ENCODE results near the gene TMEM40.

The TMEM40 gene

GRCh38 chr3:12758025-12758781 lies 856 bp downstream of the TMEM40 start:
- DNase-seq (no peak), ATAC-seq (ENCODE audit: insufficient read depth, low read depth) (no peak)
- Histone ChIP-seq H3K4me3 (ENCODE audit: low read depth in 1 of 2, low read length in 2 of 2) (no peak overlapping the region), H3K4me2 (ENCODE audit: insufficient read depth, low read length) (no peak overlapping the region), H3K9ac (ENCODE audit: low read depth, low read length) (no peak overlapping the region), H3K27ac (ENCODE audit: low read length) (no peak overlapping the region), H2AFZ (ENCODE audit: low read depth, low read length) (no peak overlapping the region), H4K20me1 (ENCODE audit: insufficient read depth, low read length) (no peaks in the 10 kb centered on the region), H3K36me3 (ENCODE audit: insufficient read depth, low read length) (no peaks in the 10 kb centered on the region), H3K4me1 (ENCODE audit: insufficient read depth, low read length) (no peaks in the 10 kb centered on the region), H3K27me3 (ENCODE audit: insufficient read depth, low read length, poor library complexity) (no peaks in the 10 kb centered on the region), H3K79me2 (ENCODE audit: insufficient read depth, low read length) (no peaks in the 10 kb centered on the region), H3K9me3 (ENCODE audit: insufficient read depth, low read length, severe bottlenecking) (no peaks in the 10 kb centered on the region)
- TF ChIP-seq, protein P1, sequence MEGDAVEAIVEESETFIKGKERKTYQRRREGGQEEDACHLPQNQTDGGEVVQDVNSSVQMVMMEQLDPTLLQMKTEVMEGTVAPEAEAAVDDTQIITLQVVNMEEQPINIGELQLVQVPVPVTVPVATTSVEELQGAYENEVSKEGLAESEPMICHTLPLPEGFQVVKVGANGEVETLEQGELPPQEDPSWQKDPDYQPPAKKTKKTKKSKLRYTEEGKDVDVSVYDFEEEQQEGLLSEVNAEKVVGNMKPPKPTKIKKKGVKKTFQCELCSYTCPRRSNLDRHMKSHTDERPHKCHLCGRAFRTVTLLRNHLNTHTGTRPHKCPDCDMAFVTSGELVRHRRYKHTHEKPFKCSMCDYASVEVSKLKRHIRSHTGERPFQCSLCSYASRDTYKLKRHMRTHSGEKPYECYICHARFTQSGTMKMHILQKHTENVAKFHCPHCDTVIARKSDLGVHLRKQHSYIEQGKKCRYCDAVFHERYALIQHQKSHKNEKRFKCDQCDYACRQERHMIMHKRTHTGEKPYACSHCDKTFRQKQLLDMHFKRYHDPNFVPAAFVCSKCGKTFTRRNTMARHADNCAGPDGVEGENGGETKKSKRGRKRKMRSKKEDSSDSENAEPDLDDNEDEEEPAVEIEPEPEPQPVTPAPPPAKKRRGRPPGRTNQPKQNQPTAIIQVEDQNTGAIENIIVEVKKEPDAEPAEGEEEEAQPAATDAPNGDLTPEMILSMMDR (IDR thresholded peaks at IDR 0.05; ENCODE audit: borderline replicate concordance, extremely low read depth, low read length, poor library complexity, severe bottlenecking), result no peak
- TF ChIP-seq EZH2 (IDR thresholded peaks at IDR 0.05; ENCODE audit: borderline replicate concordance, low read depth, low read length, severe bottlenecking), result no peak

DNA sequence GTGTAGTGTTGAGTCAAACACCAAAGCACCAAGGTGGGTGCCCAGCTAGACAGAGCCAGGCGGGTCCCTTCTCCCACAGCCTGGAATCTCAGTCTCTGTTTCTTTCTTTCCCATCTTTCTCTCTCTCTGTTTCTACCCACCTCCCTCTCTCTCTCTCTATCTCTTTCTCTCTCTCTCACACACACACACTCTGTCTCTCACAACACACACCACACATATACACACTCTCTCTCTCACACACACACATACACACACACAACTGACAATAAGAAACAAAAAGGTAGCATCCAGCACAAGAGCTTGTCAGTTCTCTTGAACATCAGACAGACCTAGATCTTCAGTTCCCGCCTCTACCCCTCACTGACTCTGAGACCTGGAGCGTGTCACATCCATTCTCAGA lies 2.4 kb downstream of the TMEM40 start:
- TF ChIP-seq, protein P1 (IDR thresholded peaks at IDR 0.05; ENCODE audit: borderline replicate concordance, extremely low read depth, low read length, poor library complexity, severe bottlenecking), result no peak
- TF ChIP-seq EZH2 (IDR thresholded peaks at IDR 0.05; ENCODE audit: borderline replicate concordance, low read depth, low read length, severe bottlenecking), result no peak

DNA sequence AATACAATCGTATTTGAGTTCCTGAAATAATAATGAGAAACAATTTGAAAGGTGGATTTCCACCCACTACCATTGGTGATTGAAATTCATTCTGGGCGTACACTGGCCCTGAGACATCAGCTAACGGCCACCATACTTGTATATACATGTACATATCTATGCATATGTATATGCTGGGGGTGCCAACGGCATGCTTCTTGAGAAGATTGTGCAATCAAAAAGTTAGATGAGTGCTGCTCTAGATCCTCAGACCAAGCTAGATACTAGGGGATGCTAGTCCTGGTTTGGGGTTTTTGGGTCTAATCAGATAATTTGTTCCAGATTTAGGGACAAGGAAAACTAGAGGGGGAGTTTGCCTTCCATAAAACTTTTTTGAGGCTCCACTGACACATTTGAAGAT lies 2.9 kb downstream of the TMEM40 start:
- Histone ChIP-seq H3K4me2 (ENCODE audit: insufficient read depth, low read length) (no peak overlapping the region), H3K4me3 (ENCODE audit: low read depth in 1 of 2, low read length in 2 of 2) (no peak overlapping the region), H4K20me1 (ENCODE audit: insufficient read depth, low read length) (no peaks in the 10 kb centered on the region), H3K79me2 (ENCODE audit: insufficient read depth, low read length) (no peaks in the 10 kb centered on the region), H3K27ac (ENCODE audit: low read length) (no peak overlapping the region), H2AFZ (ENCODE audit: low read depth, low read length) (no peak overlapping the region), H3K36me3 (ENCODE audit: insufficient read depth, low read length) (no peaks in the 10 kb centered on the region), H3K9ac (ENCODE audit: low read depth, low read length) (no peak overlapping the region), H3K9me3 (ENCODE audit: insufficient read depth, low read length, severe bottlenecking) (no peaks in the 10 kb centered on the region), H3K4me1 (ENCODE audit: insufficient read depth, low read length) (no peaks in the 10 kb centered on the region), H3K27me3 (ENCODE audit: insufficient read depth, low read length, poor library complexity) (no peaks in the 10 kb centered on the region)
- DNase-seq, result no peak
- no peak for TF ChIP-seq EZH2 (IDR thresholded peaks at IDR 0.05; ENCODE audit: borderline replicate concordance, low read depth, low read length, severe bottlenecking)
- TF ChIP-seq, protein P1 (IDR thresholded peaks at IDR 0.05; ENCODE audit: borderline replicate concordance, extremely low read depth, low read length, poor library complexity, severe bottlenecking), result no peak
- ATAC-seq (ENCODE audit: insufficient read depth, low read depth), result no peak

More for the DNA sequence above, 2.4 kb downstream of the TMEM40 start:
- Histone ChIP-seq H3K9ac (ENCODE audit: low read depth, low read length) (no peak overlapping the region), H3K9me3 (ENCODE audit: insufficient read depth, low read length, severe bottlenecking) (no peaks in the 10 kb centered on the region), H3K79me2 (ENCODE audit: insufficient read depth, low read length) (no peaks in the 10 kb centered on the region), H3K4me1 (ENCODE audit: insufficient read depth, low read length) (no peaks in the 10 kb centered on the region), H3K4me3 (ENCODE audit: low read depth in 1 of 2, low read length in 2 of 2) (no peak overlapping the region), H3K27me3 (ENCODE audit: insufficient read depth, low read length, poor library complexity) (no peaks in the 10 kb centered on the region), H3K4me2 (ENCODE audit: insufficient read depth, low read length) (no peak overlapping the region), H3K27ac (ENCODE audit: low read length) (no peak overlapping the region), H2AFZ (ENCODE audit: low read depth, low read length) (no peak overlapping the region), H4K20me1 (ENCODE audit: insufficient read depth, low read length) (no peaks in the 10 kb centered on the region), H3K36me3 (ENCODE audit: insufficient read depth, low read length) (no peaks in the 10 kb centered on the region)
- ATAC-seq (ENCODE audit: insufficient read depth, low read depth), result no peak
- DNase-seq, result no peak
